ENCODE results near the gene PHF12. TPM values are rescaled to one million over a fixed set of nuclear protein-coding genes. Genes with fewer than 3 reads are reported as not detected.

The PHF12 gene
- total and polyA plus RNA-seq, 2 donors, result 20.5 to 32.4 TPM

DNA sequence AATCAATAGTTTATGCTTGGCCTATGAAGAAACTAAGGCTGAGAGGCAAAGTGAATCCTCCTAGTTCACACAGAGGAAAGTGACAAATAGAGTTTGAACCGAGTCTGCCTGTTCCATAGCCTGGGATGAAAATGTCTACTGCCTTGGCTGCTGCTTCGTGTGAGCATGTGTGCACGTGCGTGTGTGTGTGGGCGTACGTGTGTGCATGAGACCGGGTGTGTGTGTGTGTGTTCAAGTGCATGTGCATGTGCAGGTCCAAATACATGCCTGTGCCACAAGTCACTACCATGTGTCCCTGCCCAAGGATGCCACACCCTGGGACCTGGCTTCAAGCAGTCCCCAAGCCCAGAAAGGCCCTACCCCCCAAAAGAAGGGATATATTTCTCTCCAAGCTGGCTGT, 40.9 kb upstream of the PHF12 start:
- Histone ChIP-seq H3K4me1 (ENCODE audit: control insufficient read depth in 2 of 2, insufficient read depth in 2 of 2, low read length in 2 of 2) (no peaks in the 10 kb centered on the region), H3K9me3 (ENCODE audit: control insufficient read depth in 2 of 2, insufficient read depth in 1 of 2, low read length in 1 of 2) (no peaks in the 10 kb centered on the region), H3K4me3 (ENCODE audit: low read length in 2 of 2) (no peak overlapping the region), H3K27ac (ENCODE audit: low read depth in 1 of 2, low read length in 1 of 2) (no peak overlapping the region), H3K27me3 (ENCODE audit: control insufficient read depth in 2 of 2, insufficient read depth in 1 of 2, low read length in 1 of 2) (peaks cover 0 to 30% of the 10 kb centered on the region in 2 donors), H3K36me3 (ENCODE audit: control insufficient read depth in 2 of 2, insufficient read depth in 2 of 2, low read length in 1 of 2) (no peaks in the 10 kb centered on the region)
- WGBS, result 89% methylated on average over 7 of the region's 7 CpGs
- no peak for DNase-seq (ENCODE audit: low read depth in 6 of 9, low spot score in 9 of 9)

DNA sequence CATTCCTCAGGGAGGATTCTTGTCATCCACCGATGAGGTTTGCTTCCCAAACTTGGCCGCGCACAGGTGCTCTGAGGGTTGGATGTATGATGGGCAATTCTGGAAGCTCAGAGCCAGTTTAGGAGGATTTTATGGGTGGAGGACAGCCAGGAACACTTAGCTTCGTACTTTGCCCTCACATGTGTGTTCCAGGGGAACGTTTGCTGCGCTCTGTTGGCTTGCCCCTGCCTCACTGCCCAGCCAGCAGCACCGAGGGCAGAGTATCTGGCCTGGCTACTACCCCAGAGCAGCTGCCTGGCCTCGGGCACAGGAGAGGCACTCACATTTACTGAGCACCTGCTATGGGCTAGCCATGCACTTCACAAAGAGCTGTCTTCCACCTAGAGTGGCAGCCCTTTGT, 40.5 kb upstream of the PHF12 start:
- no peak overlapping the region for H3K4me3 ChIP-seq (ENCODE audit: low read length in 2 of 2)
- WGBS, result 78% methylated on average over 8 of the region's 8 CpGs
- H3K27me3 ChIP-seq (ENCODE audit: control insufficient read depth in 2 of 2, insufficient read depth in 1 of 2, low read length in 1 of 2), result peaks cover 0 to 32% of the 10 kb centered on the region in 2 donors
- no peak for DNase-seq (ENCODE audit: low read depth in 6 of 9, low spot score in 9 of 9)
- H3K9me3 ChIP-seq (ENCODE audit: control insufficient read depth in 2 of 2, insufficient read depth in 1 of 2, low read length in 1 of 2), result no peaks in the 10 kb centered on the region
- no peaks in the 10 kb centered on the region for H3K4me1 ChIP-seq (ENCODE audit: control insufficient read depth in 2 of 2, insufficient read depth in 2 of 2, low read length in 2 of 2)
- no peaks in the 10 kb centered on the region for H3K36me3 ChIP-seq (ENCODE audit: control insufficient read depth in 2 of 2, insufficient read depth in 2 of 2, low read length in 1 of 2)
- H3K27ac ChIP-seq (ENCODE audit: low read depth in 1 of 2, low read length in 1 of 2), result no peak overlapping the region

DNA sequence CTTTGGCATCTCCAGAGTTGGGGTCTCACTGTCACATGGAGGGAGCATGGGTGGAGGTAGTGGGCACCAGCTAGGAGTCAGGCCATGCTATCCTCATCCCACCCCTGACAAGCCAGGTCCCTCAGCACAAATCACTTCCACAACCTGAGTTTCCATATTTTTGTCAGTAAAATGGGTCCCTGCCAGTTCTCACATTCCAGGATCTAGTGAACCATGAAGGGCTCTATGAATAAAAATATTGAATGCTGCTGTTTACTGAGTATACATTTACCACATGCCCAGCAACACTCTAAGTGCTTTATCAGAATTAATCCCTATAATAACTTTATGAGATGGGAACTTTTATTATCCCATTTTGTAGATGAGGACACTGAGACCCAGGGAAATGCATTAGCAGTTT, 37.7 kb upstream of the PHF12 start:
- H3K36me3 ChIP-seq (ENCODE audit: control insufficient read depth in 2 of 2, insufficient read depth in 2 of 2, low read length in 1 of 2), result no peaks in the 10 kb centered on the region
- no peak overlapping the region for H3K27ac ChIP-seq (ENCODE audit: low read depth in 1 of 2, low read length in 1 of 2)
- no peaks in the 10 kb centered on the region for H3K4me1 ChIP-seq (ENCODE audit: control insufficient read depth in 2 of 2, insufficient read depth in 2 of 2, low read length in 2 of 2)
- no peak for DNase-seq (ENCODE audit: low read depth in 6 of 9, low spot score in 9 of 9)
- peaks cover 0 to 51% of the 10 kb centered on the region in 2 donors for H3K27me3 ChIP-seq (ENCODE audit: control insufficient read depth in 2 of 2, insufficient read depth in 1 of 2, low read length in 1 of 2)
- H3K9me3 ChIP-seq (ENCODE audit: control insufficient read depth in 2 of 2, insufficient read depth in 1 of 2, low read length in 1 of 2), result no peaks in the 10 kb centered on the region
- no peak overlapping the region for H3K4me3 ChIP-seq (ENCODE audit: low read length in 2 of 2)

DNA sequence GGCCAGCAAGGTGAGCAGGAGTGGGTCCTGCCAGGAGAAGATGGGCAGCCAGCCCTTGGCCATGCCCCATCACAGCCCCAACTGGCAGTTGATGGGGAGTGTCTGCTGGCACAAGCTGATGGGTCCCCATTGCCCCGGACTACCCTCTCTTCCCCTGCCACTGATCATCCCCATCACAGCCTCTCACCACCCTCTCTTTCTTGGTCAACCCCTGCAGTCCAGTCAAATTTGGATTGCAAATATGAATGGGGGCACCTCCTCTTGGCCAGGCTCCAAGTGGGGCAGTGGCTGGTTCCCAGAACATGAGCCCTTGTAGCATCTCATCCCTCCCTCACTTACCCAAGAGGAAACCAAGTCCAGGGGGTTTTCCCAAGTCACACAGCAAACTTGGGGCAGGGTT, 37.2 kb upstream of the PHF12 start:
- H3K9me3 ChIP-seq (ENCODE audit: control insufficient read depth in 2 of 2, insufficient read depth in 1 of 2, low read length in 1 of 2), result no peaks in the 10 kb centered on the region
- peaks cover 0 to 1% of the 10 kb centered on the region in 2 donors for H3K4me1 ChIP-seq (ENCODE audit: control insufficient read depth in 2 of 2, insufficient read depth in 2 of 2, low read length in 2 of 2)
- no peak overlapping the region for H3K4me3 ChIP-seq (ENCODE audit: low read length in 2 of 2)
- no peaks in the 10 kb centered on the region for H3K36me3 ChIP-seq (ENCODE audit: control insufficient read depth in 2 of 2, insufficient read depth in 2 of 2, low read length in 1 of 2)
- WGBS, result 95% methylated on average over 1 of the region's 1 CpG
- H3K27ac ChIP-seq (ENCODE audit: low read depth in 1 of 2, low read length in 1 of 2), result no peak overlapping the region
- peaks cover 0 to 51% of the 10 kb centered on the region in 2 donors for H3K27me3 ChIP-seq (ENCODE audit: control insufficient read depth in 2 of 2, insufficient read depth in 1 of 2, low read length in 1 of 2)
- no peak for DNase-seq (ENCODE audit: low read depth in 6 of 9, low spot score in 9 of 9)

DNA sequence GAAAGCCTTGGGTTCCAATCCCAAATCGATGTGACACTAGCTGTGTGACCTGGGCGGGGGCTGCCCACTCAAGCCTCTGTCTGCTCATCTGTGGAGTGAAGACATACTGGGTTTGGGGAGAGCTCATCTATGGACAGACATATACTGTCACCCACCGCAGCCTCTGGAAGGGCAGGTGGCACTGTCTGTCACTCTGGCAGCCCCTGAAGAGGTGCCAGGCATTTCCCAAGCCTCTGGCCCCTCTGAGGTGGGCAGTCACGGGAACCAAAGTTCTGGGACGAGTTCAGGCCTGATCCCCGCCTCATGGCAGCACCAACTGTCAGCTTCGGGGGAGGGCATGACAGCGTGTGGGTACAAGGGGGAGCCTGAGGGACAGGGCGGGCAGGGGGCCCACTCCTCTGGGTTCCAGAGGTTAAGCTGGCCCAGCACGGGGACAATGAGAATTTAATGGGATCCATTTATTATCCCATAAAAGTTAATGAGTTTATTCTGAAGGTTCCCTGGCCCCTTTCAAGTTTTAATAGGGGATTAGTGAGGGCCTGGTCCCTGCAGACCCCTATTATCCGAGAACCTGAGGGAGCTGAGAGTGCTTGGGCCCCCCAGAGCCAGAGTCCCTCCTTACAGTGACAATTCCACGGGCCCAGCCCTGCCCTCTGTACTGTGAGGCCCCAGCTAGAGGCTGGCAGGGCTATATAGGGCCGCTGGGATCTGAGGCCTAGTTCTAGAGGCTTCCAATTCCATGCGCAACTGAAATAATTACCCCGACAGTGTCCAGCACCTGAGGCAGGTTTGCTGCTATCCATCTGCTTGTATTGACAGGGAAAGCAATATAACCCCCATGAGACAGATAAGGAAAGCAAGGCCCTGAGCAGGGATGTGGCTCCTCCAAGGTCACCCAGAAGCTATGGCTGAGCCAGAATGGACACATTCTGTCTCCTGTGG, 35.7 kb upstream of the PHF12 start:
- H3K27me3 ChIP-seq (ENCODE audit: control insufficient read depth in 2 of 2, insufficient read depth in 1 of 2, low read length in 1 of 2), result peaks cover 0 to 48% of the 10 kb centered on the region in 2 donors
- DNase-seq (ENCODE audit: low read depth in 6 of 9, low spot score in 9 of 9), result no peak
- H3K27ac ChIP-seq (ENCODE audit: low read depth in 1 of 2, low read length in 1 of 2), result no peak overlapping the region
- H3K36me3 ChIP-seq (ENCODE audit: control insufficient read depth in 2 of 2, insufficient read depth in 2 of 2, low read length in 1 of 2), result no peaks in the 10 kb centered on the region
- 91% methylated on average over 15 of the region's 15 CpGs for WGBS
- H3K4me1 ChIP-seq (ENCODE audit: control insufficient read depth in 2 of 2, insufficient read depth in 2 of 2, low read length in 2 of 2), result peaks cover 5 to 12% of the 10 kb centered on the region in 2 donors
- no peak overlapping the region for H3K4me3 ChIP-seq (ENCODE audit: low read length in 2 of 2)
- no peaks in the 10 kb centered on the region for H3K9me3 ChIP-seq (ENCODE audit: control insufficient read depth in 2 of 2, insufficient read depth in 1 of 2, low read length in 1 of 2)

DNA sequence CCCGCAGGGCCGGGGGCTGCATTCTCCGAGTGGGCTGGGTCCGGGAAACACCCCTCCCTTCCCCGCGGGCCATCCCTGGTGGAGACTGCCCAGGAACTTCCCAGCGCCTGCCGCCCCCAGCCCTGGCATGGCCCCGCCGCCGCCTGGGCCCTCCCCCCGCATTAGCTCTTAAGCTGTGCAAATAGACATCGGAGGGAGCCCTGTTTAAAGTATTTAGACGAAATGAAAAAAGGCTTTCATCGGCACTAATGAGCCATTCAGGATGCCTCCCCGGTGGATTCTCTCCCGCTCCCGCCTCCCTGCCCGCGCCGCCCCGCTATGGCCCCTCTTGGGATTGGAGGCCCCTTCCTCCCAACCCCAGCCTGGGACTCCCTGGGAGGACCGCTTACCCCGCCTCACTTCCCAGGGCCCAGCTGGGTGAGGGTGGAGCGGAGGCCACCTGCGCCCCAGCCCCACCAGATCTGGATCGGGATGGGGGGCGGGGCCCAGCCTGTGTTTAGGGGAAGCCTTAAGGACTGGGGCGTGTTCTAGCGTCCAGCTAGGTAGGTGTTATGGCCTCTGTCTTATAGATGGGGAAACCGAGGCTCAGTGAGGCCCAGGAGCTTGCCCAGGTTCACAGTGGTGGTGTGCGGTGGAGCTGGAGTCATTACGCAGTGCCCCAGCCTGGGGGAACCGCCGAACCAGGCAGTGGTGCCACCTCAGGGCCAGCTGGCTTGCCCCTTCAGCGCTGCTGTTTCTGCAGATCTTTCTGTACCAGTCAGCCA, 34.8 kb upstream of the PHF12 start:
- H3K27me3 ChIP-seq (ENCODE audit: control insufficient read depth in 2 of 2, insufficient read depth in 1 of 2, low read length in 1 of 2), result peaks cover 0 to 48% of the 10 kb centered on the region in 2 donors
- H3K27ac ChIP-seq (ENCODE audit: low read depth in 1 of 2, low read length in 1 of 2), result no peak overlapping the region
- no peak overlapping the region for H3K4me3 ChIP-seq (ENCODE audit: low read length in 2 of 2)
- H3K9me3 ChIP-seq (ENCODE audit: control insufficient read depth in 2 of 2, insufficient read depth in 1 of 2, low read length in 1 of 2), result no peaks in the 10 kb centered on the region
- H3K36me3 ChIP-seq (ENCODE audit: control insufficient read depth in 2 of 2, insufficient read depth in 2 of 2, low read length in 1 of 2), result no peaks in the 10 kb centered on the region
- DNase-seq (ENCODE audit: low read depth in 6 of 9, low spot score in 9 of 9), result no peak
- H3K4me1 ChIP-seq (ENCODE audit: control insufficient read depth in 2 of 2, insufficient read depth in 2 of 2, low read length in 2 of 2), result peaks cover 5 to 15% of the 10 kb centered on the region in 2 donors
- 51% methylated on average over 36 of the region's 36 CpGs for WGBS

DNA sequence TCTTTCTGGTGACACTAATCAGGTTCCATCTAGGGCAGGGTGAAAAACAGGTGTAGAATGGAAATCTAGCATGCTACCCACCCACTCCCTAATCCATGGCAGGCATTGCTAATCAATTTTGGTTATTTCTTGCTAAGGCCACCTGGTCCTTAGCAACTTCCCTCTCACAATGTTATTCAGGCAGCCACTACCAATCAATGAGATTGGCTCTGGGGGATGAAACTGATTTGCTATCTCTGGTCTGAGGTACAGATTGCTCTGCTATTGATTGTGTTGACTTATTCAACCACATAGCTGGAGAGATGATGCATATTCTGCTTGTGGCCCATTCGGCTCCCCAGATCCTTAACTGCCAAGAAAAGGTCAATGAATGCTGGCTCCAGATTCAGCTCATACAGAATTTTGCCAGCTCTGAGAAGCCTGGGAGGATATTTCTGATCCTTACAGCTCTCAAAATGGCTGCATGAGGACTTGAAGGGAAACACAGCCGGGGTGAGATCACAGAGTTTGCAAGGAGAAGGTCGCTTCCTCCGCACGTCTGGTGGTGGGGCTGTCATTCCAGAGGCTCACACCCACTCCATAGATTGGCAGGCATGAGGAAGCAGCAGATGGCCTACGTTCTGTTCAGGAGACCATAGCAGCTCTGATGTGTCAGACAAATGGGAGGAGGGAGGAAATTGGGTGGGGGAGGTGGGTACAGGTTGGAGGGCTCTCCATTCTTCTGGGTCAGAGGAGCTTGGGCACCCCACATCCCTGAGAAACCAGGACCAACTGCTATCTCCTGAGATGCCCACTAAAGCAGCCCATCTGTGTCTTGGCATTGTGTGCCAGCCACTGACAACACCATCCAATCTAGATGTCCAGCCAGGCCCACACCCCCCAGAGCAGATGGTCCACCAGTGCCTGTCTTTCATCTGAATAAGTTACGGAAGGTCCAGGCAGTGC, 32.2 kb upstream of the PHF12 start:
- 88% methylated on average over 7 of the region's 7 CpGs for WGBS
- H3K4me1 ChIP-seq (ENCODE audit: control insufficient read depth in 2 of 2, insufficient read depth in 2 of 2, low read length in 2 of 2), result peaks cover 5 to 15% of the 10 kb centered on the region in 2 donors
- peaks cover 0 to 46% of the 10 kb centered on the region in 2 donors for H3K27me3 ChIP-seq (ENCODE audit: control insufficient read depth in 2 of 2, insufficient read depth in 1 of 2, low read length in 1 of 2)
- H3K36me3 ChIP-seq (ENCODE audit: control insufficient read depth in 2 of 2, insufficient read depth in 2 of 2, low read length in 1 of 2), result no peaks in the 10 kb centered on the region
- no peak for DNase-seq (ENCODE audit: low read depth in 6 of 9, low spot score in 9 of 9)
- H3K27ac ChIP-seq (ENCODE audit: low read depth in 1 of 2, low read length in 1 of 2), result no peak overlapping the region
- no peak overlapping the region for H3K4me3 ChIP-seq (ENCODE audit: low read length in 2 of 2)
- H3K9me3 ChIP-seq (ENCODE audit: control insufficient read depth in 2 of 2, insufficient read depth in 1 of 2, low read length in 1 of 2), result no peaks in the 10 kb centered on the region

DNA sequence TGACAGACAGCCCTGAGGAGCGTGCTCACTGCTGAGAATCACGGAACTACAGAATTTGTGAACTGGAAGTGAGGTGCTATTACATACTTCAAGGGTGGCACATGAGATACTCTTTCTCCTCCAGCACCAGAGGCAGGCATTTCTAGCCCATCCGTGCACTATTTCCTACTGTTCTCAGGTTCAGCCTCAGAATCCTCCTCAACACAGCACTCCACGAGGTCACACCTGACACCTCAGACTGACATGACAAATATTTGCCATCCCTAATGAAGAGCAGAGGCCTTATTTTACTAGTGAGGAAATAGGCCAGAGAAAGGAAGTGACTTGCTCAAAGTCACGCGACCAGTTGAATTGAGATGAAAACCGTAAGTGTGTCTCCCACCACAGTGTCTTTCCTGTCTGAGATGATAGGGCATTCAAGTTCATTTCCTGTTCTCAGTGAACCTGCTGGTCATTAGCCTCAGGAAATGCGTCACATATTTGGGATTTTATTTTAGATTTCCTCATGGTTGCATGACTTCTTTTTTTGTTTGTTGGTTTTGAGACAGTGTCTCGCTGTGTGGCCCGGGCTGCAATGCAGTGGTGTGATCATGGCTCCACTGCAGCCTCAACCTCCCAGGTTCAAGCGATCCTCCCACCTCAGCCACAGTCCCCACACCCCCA, 30.9 kb upstream of the PHF12 start:
- H3K36me3 ChIP-seq (ENCODE audit: control insufficient read depth in 2 of 2, insufficient read depth in 2 of 2, low read length in 1 of 2), result no peaks in the 10 kb centered on the region
- peak overlapping the region in 1 of 2 donors; percentile 37 for H3K27ac ChIP-seq (ENCODE audit: low read depth in 1 of 2, low read length in 1 of 2)
- 43% methylated on average over 11 of the region's 11 CpGs for WGBS
- H3K4me1 ChIP-seq (ENCODE audit: control insufficient read depth in 2 of 2, insufficient read depth in 2 of 2, low read length in 2 of 2), result peaks cover 5 to 15% of the 10 kb centered on the region in 2 donors
- DNase-seq (ENCODE audit: low read depth in 6 of 9, low spot score in 9 of 9), result peak in 6 of 9 donors; percentile 4 to 62 (median 16)
- H3K27me3 ChIP-seq (ENCODE audit: control insufficient read depth in 2 of 2, insufficient read depth in 1 of 2, low read length in 1 of 2), result peaks cover 0 to 33% of the 10 kb centered on the region in 2 donors
- H3K9me3 ChIP-seq (ENCODE audit: control insufficient read depth in 2 of 2, insufficient read depth in 1 of 2, low read length in 1 of 2), result no peaks in the 10 kb centered on the region
- no peak overlapping the region for H3K4me3 ChIP-seq (ENCODE audit: low read length in 2 of 2)
